ENCODE data around the gene MAPK8IP3.

Gene MAPK8IP3

GRCh38 chr16:1677942-1678499 is 28.0 kb upstream of the MAPK8IP3 start, which contains the start of gene JPT2:
TSS of gene JPT2 (plus strand) at chr16:1678279. CDS start at chr16:1678313, 34 bp downstream.
- peak within 1 kb of the TSS; percentile 64 for H3K4me3 ChIP-seq (ENCODE audit: low read depth, low read length)
- TF ChIP-seq CTCF (IDR thresholded peaks at IDR 0.05; ENCODE audit: insufficient read depth, low read depth, low read length, missing control alignments) = no peak
- DNase-seq (ENCODE audit: low read depth) = peak; percentile 99

GRCh38 chr16:1678500-1679098 is 27.4 kb upstream of the MAPK8IP3 start:
- peak; percentile 48 for DNase-seq (ENCODE audit: low read depth)
- H3K4me3 ChIP-seq (ENCODE audit: low read depth, low read length) = peak overlapping the region; percentile 64
- TF ChIP-seq CTCF (IDR thresholded peaks at IDR 0.05; ENCODE audit: insufficient read depth, low read depth, low read length, missing control alignments) = no peak

GRCh38 chr16:1680361-1680760 is 25.6 kb upstream of the MAPK8IP3 start:
- TF ChIP-seq CTCF (IDR thresholded peaks at IDR 0.05; ENCODE audit: insufficient read depth, low read depth, low read length, missing control alignments) = no peak
- H3K4me3 ChIP-seq (ENCODE audit: low read depth, low read length) = no peak overlapping the region

GRCh38 chr16:1681032-1681431 is 25.0 kb upstream of the MAPK8IP3 start:
- TF ChIP-seq CTCF (IDR thresholded peaks at IDR 0.05; ENCODE audit: insufficient read depth, low read depth, low read length, missing control alignments) = no peak
- no peak overlapping the region for H3K4me3 ChIP-seq (ENCODE audit: low read depth, low read length)
- DNase-seq (ENCODE audit: low read depth) = no peak

More at GRCh38 chr16:1680361-1680760, 25.6 kb upstream of the MAPK8IP3 start:
- no peak for DNase-seq (ENCODE audit: low read depth)

GRCh38 chr16:1687427-1688316 is 18.3 kb upstream of the MAPK8IP3 start:
- H3K4me3 ChIP-seq (ENCODE audit: low read depth, low read length) = no peak overlapping the region
- no peak for TF ChIP-seq CTCF (IDR thresholded peaks at IDR 0.05; ENCODE audit: insufficient read depth, low read depth, low read length, missing control alignments)
- DNase-seq (ENCODE audit: low read depth) = no peak

GRCh38 chr16:1688807-1689560 is 17.0 kb upstream of the MAPK8IP3 start:
- no peak for TF ChIP-seq CTCF (IDR thresholded peaks at IDR 0.05; ENCODE audit: insufficient read depth, low read depth, low read length, missing control alignments)
- DNase-seq (ENCODE audit: low read depth) = no peak
- H3K4me3 ChIP-seq (ENCODE audit: low read depth, low read length) = no peak overlapping the region
